Measurements from ENCODE around the gene GFER. TPM values are rescaled to one million over a fixed set of nuclear protein-coding genes. Genes with fewer than 3 reads are reported as not detected.

GFER gene
- total RNA-seq, 1 donor from 2014 or later: 32.7 TPM

DNA sequence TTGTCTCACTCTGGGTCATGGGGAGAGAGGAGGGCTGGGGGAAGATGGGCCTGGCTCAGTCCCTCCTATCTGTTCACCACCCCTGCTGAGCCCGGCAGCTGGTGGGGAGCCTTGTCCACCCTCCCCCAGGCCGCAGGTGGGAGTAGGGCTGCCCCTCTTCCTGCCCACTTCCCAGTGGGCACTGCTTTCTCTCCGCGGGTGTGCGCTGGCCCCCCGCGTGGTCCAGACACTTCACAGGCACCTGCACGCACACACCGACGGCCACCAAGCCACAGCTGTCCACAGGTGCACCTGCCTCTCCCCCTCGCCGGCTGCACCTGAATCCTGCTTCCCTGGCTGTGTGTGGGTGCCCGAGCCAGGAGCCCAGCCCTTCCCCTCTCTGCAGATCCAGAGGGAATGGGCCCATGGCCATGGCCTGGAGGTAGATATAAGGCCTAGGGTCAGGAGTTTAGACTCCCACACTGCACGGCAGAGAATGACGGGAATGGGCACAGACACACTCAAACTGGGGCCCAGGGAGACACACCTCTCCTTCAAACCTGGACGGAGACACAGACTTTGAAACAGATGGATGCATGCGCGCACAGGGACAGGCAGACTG lies 44.7 kb downstream of the GFER start:
- no peak for DNase-seq (ENCODE audit: low read depth)
- TF ChIP-seq, protein P1, sequence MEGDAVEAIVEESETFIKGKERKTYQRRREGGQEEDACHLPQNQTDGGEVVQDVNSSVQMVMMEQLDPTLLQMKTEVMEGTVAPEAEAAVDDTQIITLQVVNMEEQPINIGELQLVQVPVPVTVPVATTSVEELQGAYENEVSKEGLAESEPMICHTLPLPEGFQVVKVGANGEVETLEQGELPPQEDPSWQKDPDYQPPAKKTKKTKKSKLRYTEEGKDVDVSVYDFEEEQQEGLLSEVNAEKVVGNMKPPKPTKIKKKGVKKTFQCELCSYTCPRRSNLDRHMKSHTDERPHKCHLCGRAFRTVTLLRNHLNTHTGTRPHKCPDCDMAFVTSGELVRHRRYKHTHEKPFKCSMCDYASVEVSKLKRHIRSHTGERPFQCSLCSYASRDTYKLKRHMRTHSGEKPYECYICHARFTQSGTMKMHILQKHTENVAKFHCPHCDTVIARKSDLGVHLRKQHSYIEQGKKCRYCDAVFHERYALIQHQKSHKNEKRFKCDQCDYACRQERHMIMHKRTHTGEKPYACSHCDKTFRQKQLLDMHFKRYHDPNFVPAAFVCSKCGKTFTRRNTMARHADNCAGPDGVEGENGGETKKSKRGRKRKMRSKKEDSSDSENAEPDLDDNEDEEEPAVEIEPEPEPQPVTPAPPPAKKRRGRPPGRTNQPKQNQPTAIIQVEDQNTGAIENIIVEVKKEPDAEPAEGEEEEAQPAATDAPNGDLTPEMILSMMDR (IDR thresholded peaks at IDR 0.05; ENCODE audit: insufficient read depth, low read length, poor library complexity, severe bottlenecking): no peak
- no peaks in the 10 kb centered on the region for H3K36me3 ChIP-seq (ENCODE audit: control insufficient read depth, insufficient read depth, low read length)
- H3K27me3 ChIP-seq (ENCODE audit: control insufficient read depth, insufficient read depth, low read length): no peaks in the 10 kb centered on the region
- no peak overlapping the region for H3K4me3 ChIP-seq (ENCODE audit: low read depth, low read length)

DNA sequence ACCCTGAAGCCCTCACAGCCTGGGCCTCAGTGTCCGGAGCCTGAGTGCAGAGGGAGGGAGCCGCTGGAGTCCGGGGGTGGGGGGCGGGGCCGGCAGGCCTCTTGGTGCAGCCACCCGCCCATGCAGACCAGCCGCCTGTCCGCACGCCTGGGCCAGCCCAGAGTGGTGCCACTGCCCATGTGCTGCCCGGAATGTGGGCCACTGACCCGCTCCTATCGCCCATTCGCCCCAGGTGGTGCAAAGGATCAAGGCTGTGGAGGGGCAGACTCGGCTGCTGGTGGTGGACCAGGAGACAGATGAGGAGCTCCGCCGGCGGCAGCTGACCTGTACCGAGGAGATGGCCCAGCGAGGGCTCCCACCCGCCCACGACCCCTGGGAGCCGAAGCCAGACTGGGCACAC lies 45.4 kb downstream of the GFER start:
- Histone ChIP-seq H3K36me3 (ENCODE audit: control insufficient read depth, insufficient read depth, low read length) (no peaks in the 10 kb centered on the region), H3K27me3 (ENCODE audit: control insufficient read depth, insufficient read depth, low read length) (no peaks in the 10 kb centered on the region), H3K4me3 (ENCODE audit: low read depth, low read length) (no peak overlapping the region)
- no peak for DNase-seq (ENCODE audit: low read depth)
- TF ChIP-seq, protein P1 (IDR thresholded peaks at IDR 0.05; ENCODE audit: insufficient read depth, low read length, poor library complexity, severe bottlenecking): no peak

DNA sequence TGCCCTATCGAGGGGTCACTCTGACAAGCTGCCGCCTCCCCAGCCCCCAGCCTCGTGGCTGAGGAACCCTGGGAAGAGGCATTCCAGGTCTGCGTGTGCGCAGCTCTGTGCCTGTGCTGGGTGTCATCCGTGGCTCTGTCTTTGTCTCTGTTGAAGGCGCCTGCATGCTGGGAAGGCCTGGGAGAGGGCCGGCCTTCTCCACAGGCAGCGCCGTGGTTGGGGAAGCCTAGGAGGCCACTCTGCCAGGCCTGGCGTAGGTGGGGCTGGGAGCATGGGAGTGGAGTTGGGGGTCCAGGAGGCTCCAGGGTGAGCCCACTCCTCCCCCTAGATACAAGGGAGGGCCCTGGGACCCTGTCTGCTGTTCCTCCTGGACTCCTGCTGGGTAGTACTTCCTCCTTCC lies 46.0 kb downstream of the GFER start:
- H3K36me3 ChIP-seq (ENCODE audit: control insufficient read depth, insufficient read depth, low read length): no peaks in the 10 kb centered on the region
- TF ChIP-seq, protein P1 (IDR thresholded peaks at IDR 0.05; ENCODE audit: insufficient read depth, low read length, poor library complexity, severe bottlenecking): no peak

DNA sequence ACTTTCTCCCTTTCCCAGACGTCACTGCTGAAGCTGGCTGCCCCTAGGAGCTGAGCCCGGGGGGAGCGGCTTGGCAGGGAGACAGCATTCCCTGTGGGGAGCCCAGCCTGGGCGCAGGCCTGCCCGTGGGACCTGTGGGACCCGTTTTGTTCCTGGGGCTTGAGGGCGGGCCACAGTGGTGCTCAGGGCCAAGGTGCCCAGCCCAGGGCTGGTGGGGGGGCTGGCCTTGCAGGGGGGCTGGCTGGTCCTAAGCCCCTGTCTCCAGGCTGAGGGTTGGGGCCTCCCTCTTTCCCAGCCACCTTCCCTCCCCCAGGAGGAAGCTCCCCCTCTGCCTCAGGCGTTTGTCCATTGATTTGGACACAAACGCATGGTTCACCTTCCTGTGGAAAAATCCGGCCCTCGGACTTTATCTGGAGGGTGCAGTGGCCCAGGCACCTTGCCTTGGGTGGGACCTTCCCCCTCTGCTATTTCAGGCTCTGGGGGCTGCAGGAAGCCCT lies 47.1 kb downstream of the GFER start:
- DNase-seq (ENCODE audit: low read depth): no peak
- H3K4me3 ChIP-seq (ENCODE audit: low read depth, low read length): no peak overlapping the region
- no peaks in the 10 kb centered on the region for H3K36me3 ChIP-seq (ENCODE audit: control insufficient read depth, insufficient read depth, low read length)
- H3K27me3 ChIP-seq (ENCODE audit: control insufficient read depth, insufficient read depth, low read length): no peaks in the 10 kb centered on the region
- TF ChIP-seq, protein P1 (IDR thresholded peaks at IDR 0.05; ENCODE audit: insufficient read depth, low read length, poor library complexity, severe bottlenecking): no peak

More for the DNA sequence above, 46.0 kb downstream of the GFER start:
- Histone ChIP-seq H3K4me3 (ENCODE audit: low read depth, low read length) (no peak overlapping the region), H3K27me3 (ENCODE audit: control insufficient read depth, insufficient read depth, low read length) (no peaks in the 10 kb centered on the region)
- no peak for DNase-seq (ENCODE audit: low read depth)

DNA sequence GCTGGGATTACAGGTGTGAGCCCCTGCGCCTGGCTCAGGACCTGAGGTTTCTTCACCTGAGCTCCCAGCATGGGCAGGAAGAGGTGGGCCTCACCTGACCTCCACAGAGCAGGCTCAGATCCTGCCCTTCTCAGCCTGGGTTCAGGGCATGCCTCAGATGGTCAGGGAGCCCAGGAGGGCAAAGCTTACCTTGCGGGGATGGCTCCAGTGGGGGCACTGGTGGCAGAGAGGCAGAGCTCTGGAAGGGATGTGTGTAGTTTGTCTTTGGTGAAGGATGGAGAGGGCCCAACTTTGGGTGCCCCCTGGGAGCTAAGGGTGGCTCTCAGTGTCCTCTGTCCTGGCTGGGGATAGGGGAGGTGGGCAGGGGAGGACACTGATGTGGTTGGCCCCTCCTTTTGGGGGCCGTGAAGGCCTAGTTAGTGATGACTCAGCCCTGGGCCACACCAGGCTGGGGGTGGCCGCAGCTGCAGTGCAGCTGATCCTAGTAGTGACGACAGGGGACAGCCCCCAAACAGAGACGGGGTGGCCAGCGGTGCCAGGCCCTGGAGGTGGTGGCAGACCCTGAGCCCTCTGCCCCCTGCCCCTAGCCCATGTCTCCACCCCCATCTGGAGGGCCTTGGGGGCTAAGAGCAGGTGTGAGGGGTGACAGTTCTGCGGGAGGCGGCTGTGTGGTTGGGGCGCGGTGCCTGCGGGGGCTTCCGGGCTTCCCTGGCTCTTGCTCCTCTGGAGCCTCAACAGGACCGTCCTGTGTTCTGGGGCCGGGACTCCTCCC lies 48.5 kb downstream of the GFER start:
- TF ChIP-seq, protein P1 (IDR thresholded peaks at IDR 0.05; ENCODE audit: insufficient read depth, low read length, poor library complexity, severe bottlenecking): no peak
- Histone ChIP-seq H3K27me3 (ENCODE audit: control insufficient read depth, insufficient read depth, low read length) (no peaks in the 10 kb centered on the region), H3K36me3 (ENCODE audit: control insufficient read depth, insufficient read depth, low read length) (no peaks in the 10 kb centered on the region), H3K4me3 (ENCODE audit: low read depth, low read length) (no peak overlapping the region)
- no peak for DNase-seq (ENCODE audit: low read depth)

Data from kidney epithelial cell (primary cell).